Body of pancreas (tissue), 4 donors: ENCODE measurements around the gene PPP2R3B. TPM values are rescaled to one million over a fixed set of nuclear protein-coding genes. Genes with fewer than 3 reads are reported as not detected.
A peak's percentile ranks its signal among the peaks of the same experiment; 100 is the strongest.

Experiments
- ATAC-seq: fragments of 150-250 bp; one replicate; pipeline ENCODE4 v1.9.1; 2016
- DNase-seq, 4 donors: peaks; one replicate each; pipeline ENCODE4 v3.0.0-alpha.2; 2019
- H3K27ac ChIP-seq, 4 donors: fragments of 200-600 bp; sonication (generic); 1 replicate in 3 of 4; 2 replicates in 1 of 4; pipeline versions ENCODE4 v1.5.1 to v1.6.1; 2016 to 2019; ENCODE audit warnings: mild to moderate bottlenecking in 1 of 4, mixed read lengths in 1 of 4, moderate library complexity in 1 of 4
- H3K27me3 ChIP-seq, 2 donors: fragments of 200-600 bp; sonication (generic); one replicate each; pipeline ENCODE4 v1.6.0; 2016; ENCODE audit warnings: mild to moderate bottlenecking in 1 of 2
- H3K36me3 ChIP-seq, 2 donors: fragments of 200-600 bp; sonication (generic); replicated peaks in 1 of 2; 2 replicates each; pipeline ENCODE4 v1.5.1; 2016; ENCODE audit warnings: low read depth in 2 of 2; ENCODE audit not compliant: insufficient read depth in 1 of 2
- H3K4me1 ChIP-seq: fragments of 200-600 bp; sonication (generic); one replicate; pipeline ENCODE4 v1.6.0; 2016
- H3K4me3 ChIP-seq, 2 donors: fragments of 200-600 bp; sonication (generic); 1 replicate in 1 of 2; 2 replicates in 1 of 2; pipeline ENCODE4 v1.5.1; 2016 to 2019
- H3K9me3 ChIP-seq, 3 donors: fragments of 200-600 bp; sonication (generic); 1 replicate in 2 of 3; 2 replicates in 1 of 3; pipeline ENCODE4 v1.5.1; 2016
- POLR2A ChIP-seq, 3 donors: fragments of 450-650 bp; IDR thresholded peaks; one replicate each; pipeline ENCODE4 v1.6.1; 2016; ENCODE audit warnings: antibody characterized with exemption in 3 of 3, mild to moderate bottlenecking in 2 of 3
- WGBS, 2 donors: methylation state at CpG; one replicate each; pipeline ENCODE4 v1.1.5; 2017; 5-methylcytosine and 5-hydroxymethylcytosine counted together
- intact Hi-C: fragments of 100-400 bp; cut with DNase I; formaldehyde crosslinking; loops from one replicate; pipeline ENCODE4 v1.15.1; 2023
- total RNA-seq, 2 donors: library from RNA; depleted of rRNA; stranded (reverse); fragments of >200 nt; gene quantifications; one replicate each; pipeline ENCODE4 v1.1.0, GENCODE V29; 2016
- TF ChIP-seq, protein P1 (sequence below), 7 experiments: fragments of 450-650 bp in 4 of 7; fragments of 200-600 bp in 3 of 7; sonication (generic) in 3 of 7; IDR thresholded peaks; one replicate each; pipeline ENCODE4 v1.5.1; 2016 to 2019; ENCODE audit warnings: antibody characterized with exemption in 7 of 7

Gene PPP2R3B
- total RNA-seq, 2 donors from 2014 or later, result 5.6 to 11.4 TPM

DNA sequence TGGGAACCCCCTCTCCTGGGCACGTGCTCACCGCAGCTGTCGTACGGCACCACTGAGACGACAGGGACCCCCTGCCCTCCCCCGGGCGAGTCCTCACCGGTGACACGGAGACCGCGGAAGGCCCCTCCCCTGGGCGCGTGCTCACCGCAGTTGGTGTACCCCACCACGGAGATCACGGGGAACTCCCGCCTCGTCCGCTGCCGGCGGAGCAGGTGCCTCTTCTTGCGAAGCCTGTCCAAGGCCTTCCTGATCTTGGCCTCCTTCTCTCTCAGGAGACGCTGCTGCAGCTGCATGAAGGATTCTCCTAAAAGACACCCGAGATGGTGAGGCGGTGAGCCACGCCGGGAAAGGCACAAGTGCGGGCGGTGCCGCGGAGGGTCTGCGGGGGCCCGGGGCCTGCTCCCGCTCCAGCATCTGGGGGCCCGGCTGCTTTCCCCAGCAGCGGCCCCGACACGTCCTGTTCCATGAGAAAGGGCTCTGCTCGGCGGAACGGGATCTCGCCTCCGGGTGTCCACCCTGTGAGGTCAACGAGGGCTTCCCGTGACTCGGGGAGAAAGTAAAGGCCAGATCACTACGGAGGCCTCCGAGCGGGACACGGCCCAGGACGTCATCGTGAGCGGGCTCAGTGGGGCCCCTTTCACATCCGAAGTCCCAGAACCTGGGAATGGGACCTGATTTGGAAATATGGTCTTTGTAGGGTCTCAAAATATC is 73.9 kb downstream of the PPP2R3B start:
- peaks cover 5% of the 10 kb centered on the region for H3K4me1 ChIP-seq
- H3K4me3 ChIP-seq, result no peak overlapping the region
- DNase-seq (no peak), ATAC-seq (no peak)
- no peaks in the 10 kb centered on the region for H3K27me3 ChIP-seq
- intact Hi-C loops, result no loop called here
- H3K27ac ChIP-seq, result no peak overlapping the region
- H3K9me3 ChIP-seq, result no peaks in the 10 kb centered on the region
- peaks cover 3 to 36% of the 10 kb centered on the region in 2 donors for H3K36me3 ChIP-seq
- no peak for TF ChIP-seq POLR2A (IDR thresholded peaks at IDR 0.05)
- TF ChIP-seq, protein P1, sequence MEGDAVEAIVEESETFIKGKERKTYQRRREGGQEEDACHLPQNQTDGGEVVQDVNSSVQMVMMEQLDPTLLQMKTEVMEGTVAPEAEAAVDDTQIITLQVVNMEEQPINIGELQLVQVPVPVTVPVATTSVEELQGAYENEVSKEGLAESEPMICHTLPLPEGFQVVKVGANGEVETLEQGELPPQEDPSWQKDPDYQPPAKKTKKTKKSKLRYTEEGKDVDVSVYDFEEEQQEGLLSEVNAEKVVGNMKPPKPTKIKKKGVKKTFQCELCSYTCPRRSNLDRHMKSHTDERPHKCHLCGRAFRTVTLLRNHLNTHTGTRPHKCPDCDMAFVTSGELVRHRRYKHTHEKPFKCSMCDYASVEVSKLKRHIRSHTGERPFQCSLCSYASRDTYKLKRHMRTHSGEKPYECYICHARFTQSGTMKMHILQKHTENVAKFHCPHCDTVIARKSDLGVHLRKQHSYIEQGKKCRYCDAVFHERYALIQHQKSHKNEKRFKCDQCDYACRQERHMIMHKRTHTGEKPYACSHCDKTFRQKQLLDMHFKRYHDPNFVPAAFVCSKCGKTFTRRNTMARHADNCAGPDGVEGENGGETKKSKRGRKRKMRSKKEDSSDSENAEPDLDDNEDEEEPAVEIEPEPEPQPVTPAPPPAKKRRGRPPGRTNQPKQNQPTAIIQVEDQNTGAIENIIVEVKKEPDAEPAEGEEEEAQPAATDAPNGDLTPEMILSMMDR (IDR thresholded peaks at IDR 0.05), result no peak
- 92 to 93% methylated on average over 18 to 48 of the region's 54 CpGs for WGBS, 2 donors

DNA sequence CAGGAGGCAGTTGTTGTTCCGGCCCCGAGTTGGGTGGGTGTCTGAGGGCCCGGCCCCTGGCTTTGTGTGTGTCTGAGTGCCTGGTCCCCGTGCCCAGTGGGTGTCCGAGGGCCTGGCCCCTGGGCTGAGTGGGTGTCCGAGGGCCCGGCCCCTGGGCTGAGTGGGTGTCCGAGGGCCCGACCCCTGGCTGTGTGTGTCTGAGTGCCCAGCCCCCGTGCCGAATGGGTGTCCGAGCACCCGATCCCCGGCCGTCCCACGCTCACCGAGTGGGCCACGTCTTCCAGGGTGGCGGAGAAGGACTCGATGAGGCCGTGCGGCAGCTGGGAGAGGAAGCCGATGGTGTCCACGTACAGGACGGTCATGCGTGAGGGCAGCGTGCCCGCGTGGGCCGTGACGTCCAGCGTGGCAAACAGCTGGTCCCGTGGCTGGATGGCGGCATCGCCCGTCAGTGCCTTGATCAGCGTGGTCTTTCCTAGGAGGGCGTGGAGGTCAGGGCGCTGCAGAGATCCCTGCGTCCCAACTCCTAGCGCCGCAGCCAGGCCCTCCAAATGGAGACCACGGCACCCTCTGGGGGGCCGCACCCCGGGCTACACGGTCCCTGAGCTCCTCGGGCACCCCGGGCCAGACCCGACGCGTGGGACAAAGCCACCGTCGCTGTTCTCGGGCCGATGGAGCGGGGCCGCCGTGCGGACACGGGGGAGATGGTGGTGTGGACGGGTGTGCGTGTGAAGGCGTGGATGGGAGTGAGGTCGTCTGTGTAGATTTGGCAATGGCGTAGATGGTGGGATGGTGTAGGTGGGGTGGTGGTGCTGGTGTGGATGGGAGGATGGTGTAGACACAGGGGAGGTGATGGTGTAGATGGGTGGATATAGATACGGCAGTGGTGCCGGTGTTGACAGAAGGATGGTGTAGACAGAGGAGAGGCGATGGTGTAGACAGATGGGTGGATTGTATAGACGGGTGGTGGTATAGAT is 75.3 kb downstream of the PPP2R3B start:
- Histone ChIP-seq H3K4me3 (no peak overlapping the region), H3K4me1 (no peaks in the 10 kb centered on the region), H3K36me3 (peaks cover 9 to 44% of the 10 kb centered on the region in 2 donors), H3K9me3 (no peaks in the 10 kb centered on the region), H3K27ac (no peak overlapping the region), H3K27me3 (no peaks in the 10 kb centered on the region)
- ATAC-seq (no peak), DNase-seq (peak in 2 of 4 donors; percentile 6 to 13)
- TF ChIP-seq, protein P1 (IDR thresholded peaks at IDR 0.05), result no peak
- TF ChIP-seq POLR2A (IDR thresholded peaks at IDR 0.05), result no peak
- 95 to 97% methylated on average over 35 to 50 of the region's 69 CpGs for WGBS, 2 donors
- intact Hi-C loops, result no loop called here

DNA sequence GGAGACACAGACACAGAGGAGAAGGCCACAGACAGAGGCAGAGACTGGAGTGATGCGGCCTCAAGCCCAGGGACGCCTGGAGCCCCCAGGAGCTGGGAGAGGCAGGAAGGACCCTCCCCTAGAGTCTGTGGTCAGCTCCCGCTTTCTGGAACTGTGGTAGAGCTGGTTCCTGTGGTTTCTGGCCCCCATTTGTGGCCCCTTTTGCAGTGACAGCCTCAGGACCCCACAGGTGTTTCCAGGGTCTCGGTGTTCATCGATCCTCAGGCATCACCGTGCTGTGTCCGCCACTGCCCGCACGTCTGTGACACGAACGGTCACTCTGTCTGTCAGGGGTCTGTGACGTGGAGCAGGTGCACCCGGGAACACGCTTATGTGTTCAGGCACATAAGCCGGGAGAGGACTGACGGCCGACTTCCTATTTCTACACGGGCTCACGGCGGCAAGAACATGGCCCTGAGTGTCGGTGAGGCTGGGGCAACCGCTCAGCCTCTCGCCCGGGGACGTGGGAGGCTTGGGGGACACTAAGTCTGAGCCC is 76.0 kb downstream of the PPP2R3B start:
- Histone ChIP-seq H3K4me1 (no peaks in the 10 kb centered on the region), H3K27ac (no peak overlapping the region), H3K4me3 (no peak overlapping the region), H3K27me3 (no peaks in the 10 kb centered on the region), H3K9me3 (no peaks in the 10 kb centered on the region), H3K36me3 (peaks cover 12 to 47% of the 10 kb centered on the region in 2 donors)
- ATAC-seq (no peak), DNase-seq (peak in 1 of 4 donors; percentile 6)
- TF ChIP-seq, protein P1 (IDR thresholded peaks at IDR 0.05), result no peak
- TF ChIP-seq POLR2A (IDR thresholded peaks at IDR 0.05), result no peak
- intact Hi-C loops, result no loop called here
- WGBS, 2 donors, result 92 to 94% methylated on average over 25 of the region's 25 CpGs

DNA sequence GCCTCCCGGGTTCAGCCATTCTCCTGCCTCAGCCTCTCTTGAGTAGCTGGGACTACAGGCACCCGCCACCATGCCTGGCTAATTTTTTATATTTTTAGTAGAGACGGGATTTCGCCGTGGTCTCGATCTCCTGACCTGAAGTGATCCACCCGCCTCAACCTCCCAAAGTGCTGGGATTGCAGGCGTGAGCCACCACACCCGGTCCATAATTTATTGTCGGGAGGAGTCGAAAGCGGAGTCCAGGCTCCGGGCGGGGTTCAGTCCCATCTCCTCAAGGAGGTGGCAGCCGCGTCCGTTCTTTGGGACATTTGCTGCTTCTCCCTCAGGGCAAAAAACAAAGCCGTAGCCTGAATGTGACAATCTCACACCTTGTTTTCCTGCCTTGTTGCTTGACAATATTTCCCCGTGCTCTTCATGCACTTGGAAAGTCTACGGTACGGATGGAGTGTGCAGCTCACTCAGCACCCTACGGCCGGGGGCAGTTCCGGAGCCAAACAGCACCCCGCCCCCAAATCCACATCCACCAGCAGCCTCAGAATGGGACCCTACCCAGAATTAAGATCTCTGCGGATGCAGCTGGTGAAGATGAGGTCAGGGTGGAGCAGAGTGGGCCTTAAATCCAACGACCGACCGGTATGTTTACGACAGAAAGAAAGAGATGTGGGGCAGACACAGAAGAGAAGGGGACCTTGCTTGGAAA is 77.7 kb downstream of the PPP2R3B start:
- no peak for ATAC-seq
- Histone ChIP-seq H3K36me3 (peaks cover 16 to 41% of the 10 kb centered on the region in 2 donors), H3K9me3 (no peaks in the 10 kb centered on the region), H3K4me1 (no peaks in the 10 kb centered on the region), H3K27ac (no peak overlapping the region), H3K27me3 (no peaks in the 10 kb centered on the region), H3K4me3 (no peak overlapping the region)
- intact Hi-C loops, result no loop called here
- WGBS, 2 donors, result 92 to 97% methylated on average over 30 of the region's 30 CpGs
- peak in 1 of 4 donors; percentile 3 for DNase-seq
- no peak for TF ChIP-seq POLR2A (IDR thresholded peaks at IDR 0.05)
- TF ChIP-seq, protein P1 (IDR thresholded peaks at IDR 0.05), result no peak
